Measurements from ENCODE around the gene QSOX2. TPM values are rescaled to one million over a fixed set of nuclear protein-coding genes. Genes with fewer than 3 reads are reported as not detected.

QSOX2 gene
- total and polyA plus RNA-seq, 10 donors, result 12.3 to 20.3 (median 16.9) TPM

DNA sequence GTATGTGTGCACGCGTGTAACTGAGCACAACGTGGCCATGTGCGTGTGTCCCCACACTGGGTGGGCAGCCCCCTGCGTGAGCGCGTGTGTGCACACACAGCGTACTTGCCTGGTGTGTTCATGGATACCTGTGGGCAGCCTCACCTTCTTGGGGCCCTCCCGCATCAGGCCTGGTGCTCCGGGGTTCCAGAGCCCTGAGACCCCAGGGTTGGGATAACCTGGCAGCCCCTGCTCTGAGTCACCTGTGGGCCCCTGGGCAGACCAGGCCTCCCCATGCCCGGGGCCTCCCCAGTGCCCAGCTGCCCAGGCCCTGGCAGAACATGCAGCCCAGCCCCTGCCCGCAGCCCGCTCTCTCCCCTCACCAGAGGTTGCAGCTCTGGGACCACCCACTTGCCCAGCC lies 65.9 kb downstream of the QSOX2 start:
- no peaks in the 10 kb centered on the region for H3K9me3 ChIP-seq
- TF ChIP-seq, protein P1, sequence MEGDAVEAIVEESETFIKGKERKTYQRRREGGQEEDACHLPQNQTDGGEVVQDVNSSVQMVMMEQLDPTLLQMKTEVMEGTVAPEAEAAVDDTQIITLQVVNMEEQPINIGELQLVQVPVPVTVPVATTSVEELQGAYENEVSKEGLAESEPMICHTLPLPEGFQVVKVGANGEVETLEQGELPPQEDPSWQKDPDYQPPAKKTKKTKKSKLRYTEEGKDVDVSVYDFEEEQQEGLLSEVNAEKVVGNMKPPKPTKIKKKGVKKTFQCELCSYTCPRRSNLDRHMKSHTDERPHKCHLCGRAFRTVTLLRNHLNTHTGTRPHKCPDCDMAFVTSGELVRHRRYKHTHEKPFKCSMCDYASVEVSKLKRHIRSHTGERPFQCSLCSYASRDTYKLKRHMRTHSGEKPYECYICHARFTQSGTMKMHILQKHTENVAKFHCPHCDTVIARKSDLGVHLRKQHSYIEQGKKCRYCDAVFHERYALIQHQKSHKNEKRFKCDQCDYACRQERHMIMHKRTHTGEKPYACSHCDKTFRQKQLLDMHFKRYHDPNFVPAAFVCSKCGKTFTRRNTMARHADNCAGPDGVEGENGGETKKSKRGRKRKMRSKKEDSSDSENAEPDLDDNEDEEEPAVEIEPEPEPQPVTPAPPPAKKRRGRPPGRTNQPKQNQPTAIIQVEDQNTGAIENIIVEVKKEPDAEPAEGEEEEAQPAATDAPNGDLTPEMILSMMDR (IDR thresholded peaks at IDR 0.05 in 8 of 11, conservative IDR thresholded peaks at IDR 0.05 in 3 of 11), result no peak
- TF ChIP-seq POLR2AphosphoS5 (IDR thresholded peaks at IDR 0.05), result no peak
- no peak for TF ChIP-seq POLR2A (IDR thresholded peaks at IDR 0.05)
- H3K27me3 ChIP-seq (replicated peaks in 1 of 7), result peaks cover 0 to 54% (median 0%) of the 10 kb centered on the region in 7 donors
- 93 to 97% (median 94%) methylated on average over 9 to 13 of the region's 13 CpGs for WGBS, 5 donors
- DNase-seq, result no peak
- no peak overlapping the region for H3K4me3 ChIP-seq
- H3K36me3 ChIP-seq, result no peaks in the 10 kb centered on the region
- intact Hi-C loops (cut with DNase I; ENCODE audit: low total_unique reads), result no loop called here
- no peaks in the 10 kb centered on the region for H3K4me1 ChIP-seq
- H3K27ac ChIP-seq, result no peak overlapping the region

DNA sequence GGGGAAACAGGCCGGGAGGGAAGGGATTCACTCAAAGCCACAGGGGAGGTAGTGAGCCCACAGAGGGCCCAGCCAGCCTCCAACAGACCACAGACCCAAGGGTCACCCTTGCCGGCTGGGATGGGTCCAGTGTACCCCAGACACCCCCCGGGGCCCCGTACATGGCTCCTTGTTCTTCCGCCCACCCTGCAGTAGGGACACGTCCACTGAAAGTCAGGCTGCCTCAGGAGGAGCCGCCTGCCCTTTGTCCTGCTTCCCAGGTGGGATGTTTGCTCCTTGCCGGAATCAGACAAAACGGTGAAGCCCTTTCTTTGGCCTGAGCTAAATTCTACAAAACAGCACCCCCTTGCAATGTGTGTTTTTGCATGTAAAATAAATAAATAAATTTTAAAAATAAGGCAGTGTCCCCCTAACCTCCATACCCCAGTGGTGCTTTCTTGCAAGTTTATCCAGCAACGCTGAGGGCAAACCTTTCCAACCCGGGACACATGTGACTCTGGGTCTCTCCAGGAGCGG lies 66.5 kb downstream of the QSOX2 start:
- TF ChIP-seq, protein P1 (IDR thresholded peaks at IDR 0.05 in 8 of 11, conservative IDR thresholded peaks at IDR 0.05 in 3 of 11), result no peak
- TF ChIP-seq POLR2A (IDR thresholded peaks at IDR 0.05), result no peak
- TF ChIP-seq POLR2AphosphoS5 (IDR thresholded peaks at IDR 0.05), result no peak
- H3K9me3 ChIP-seq, result no peaks in the 10 kb centered on the region
- 62 to 72% (median 66%) methylated on average over 11 to 12 of the region's 12 CpGs for WGBS, 5 donors

DNA sequence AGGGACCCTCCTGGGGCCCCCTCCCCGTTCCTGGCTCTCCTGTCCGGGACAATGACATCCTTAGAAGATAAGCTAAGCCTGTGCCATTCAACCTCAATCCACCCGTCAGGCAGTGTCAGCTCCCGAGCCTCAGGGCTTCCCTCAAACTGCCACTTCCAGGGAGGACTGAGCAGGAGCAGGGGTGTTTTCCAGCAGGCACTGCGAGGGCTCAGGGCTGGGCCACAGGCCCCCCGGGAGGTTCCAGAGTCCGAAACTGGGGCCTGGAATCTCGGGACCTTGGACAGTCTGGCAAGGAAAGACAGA lies 66.9 kb downstream of the QSOX2 start:
- H3K27ac ChIP-seq, result no peak overlapping the region
- no peak for DNase-seq
- no peaks in the 10 kb centered on the region for H3K36me3 ChIP-seq
- intact Hi-C loops (cut with DNase I; ENCODE audit: low total_unique reads), result no loop called here
- no peaks in the 10 kb centered on the region for H3K9me3 ChIP-seq
- no peak overlapping the region for H3K4me3 ChIP-seq
- no peaks in the 10 kb centered on the region for H3K4me1 ChIP-seq
- TF ChIP-seq POLR2A (IDR thresholded peaks at IDR 0.05) (no peak), POLR2AphosphoS5 (IDR thresholded peaks at IDR 0.05) (no peak)
- TF ChIP-seq, protein P1 (IDR thresholded peaks at IDR 0.05 in 8 of 11, conservative IDR thresholded peaks at IDR 0.05 in 3 of 11), result no peak
- H3K27me3 ChIP-seq (replicated peaks in 1 of 7), result peaks cover 0 to 48% (median 0%) of the 10 kb centered on the region in 7 donors
- WGBS, 5 donors, result 42 to 68% (median 50%) methylated on average over 4 to 8 of the region's 8 CpGs

More for the DNA sequence above, 66.5 kb downstream of the QSOX2 start:
- H3K4me1 ChIP-seq, result no peaks in the 10 kb centered on the region
- H3K4me3 ChIP-seq, result no peak overlapping the region
- DNase-seq, result no peak
- H3K36me3 ChIP-seq, result no peaks in the 10 kb centered on the region
- H3K27me3 ChIP-seq (replicated peaks in 1 of 7), result peaks cover 0 to 48% (median 0%) of the 10 kb centered on the region in 7 donors
- no peak overlapping the region for H3K27ac ChIP-seq
- intact Hi-C loops (cut with DNase I; ENCODE audit: low total_unique reads), result no loop called here

DNA sequence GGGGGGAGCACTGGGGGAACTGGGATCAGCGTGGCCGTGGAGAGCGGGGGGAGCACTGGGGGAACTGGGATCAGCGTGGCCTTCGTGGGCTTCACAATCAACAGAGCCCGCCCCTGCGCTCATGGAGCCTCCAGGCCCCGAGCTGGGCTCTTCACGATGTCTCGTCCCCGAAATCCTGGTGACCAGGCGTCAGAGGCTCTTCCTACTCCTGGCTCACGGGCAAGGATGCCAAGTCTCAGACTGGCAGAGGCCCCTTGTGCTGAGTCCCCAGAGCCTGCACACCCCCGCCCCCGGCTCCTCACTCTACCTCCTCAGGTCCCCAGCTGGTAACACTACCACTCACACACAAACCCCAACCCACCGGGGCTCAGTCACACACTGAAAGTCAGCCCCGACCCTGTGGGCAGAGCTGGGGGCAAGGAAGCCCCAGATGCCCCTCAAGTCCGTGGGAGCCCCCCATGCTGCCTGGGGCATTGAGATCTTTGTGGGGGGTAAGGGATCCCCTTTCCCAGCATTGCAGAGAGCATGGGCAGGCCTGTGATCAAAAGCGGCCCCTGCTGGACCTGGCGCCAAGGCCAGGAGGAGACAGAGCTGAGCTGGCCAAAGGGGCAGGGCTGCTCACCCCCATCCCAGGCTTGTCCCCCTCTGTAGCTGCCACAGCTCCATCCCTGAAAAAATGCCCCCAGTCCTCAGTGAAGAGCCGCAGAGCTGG lies 67.4 kb downstream of the QSOX2 start:
- H3K36me3 ChIP-seq, result no peaks in the 10 kb centered on the region
- no peak for DNase-seq
- H3K4me3 ChIP-seq, result no peak overlapping the region
- TF ChIP-seq POLR2A (IDR thresholded peaks at IDR 0.05) (no peak), POLR2AphosphoS5 (IDR thresholded peaks at IDR 0.05) (no peak)
- TF ChIP-seq, protein P1 (IDR thresholded peaks at IDR 0.05 in 8 of 11, conservative IDR thresholded peaks at IDR 0.05 in 3 of 11), result no peak
- no peak overlapping the region for H3K27ac ChIP-seq
- H3K9me3 ChIP-seq, result no peaks in the 10 kb centered on the region
- no peaks in the 10 kb centered on the region for H3K4me1 ChIP-seq
- H3K27me3 ChIP-seq (replicated peaks in 1 of 7), result peaks cover 0 to 45% (median 0%) of the 10 kb centered on the region in 7 donors
- intact Hi-C loops (cut with DNase I; ENCODE audit: low total_unique reads), result no loop called here
- 79 to 90% (median 82%) methylated on average over 21 of the region's 21 CpGs for WGBS, 5 donors
